A549 (cell line): ENCODE data around the gene CD1B. TPM values are rescaled to one million over a fixed set of nuclear protein-coding genes. Genes with fewer than 3 reads are reported as not detected.

Experiments
- ATAC-seq, 2 experiments: fragments of 200-7000 bp in 1 of 2; fragments of >200 bp in 1 of 2; cut with Nextera tagmentation in 1 of 2; cut with Tn5 transposase in 1 of 2; 3 replicates each; pipeline versions ENCODE4 v1.8.0 to v1.9.1; 2018 to 2020; ENCODE audit warnings: mild to moderate bottlenecking in 1 of 2, moderate library complexity in 1 of 2
- CTCF ChIA-PET: fragments of 300-600 bp; sonication (Branson Sonifier 250); formaldehyde crosslinking; extraction: SDS; loops from one replicate; lab custom pipeline; 2021; ENCODE audit warnings: antibody characterized with exemption, inconsistent platforms; lab: Yijun Ruan, JAX
- POLR2A ChIA-PET: fragments of 350-600 bp; formaldehyde crosslinking; extraction: SDS; loops from one replicate; lab custom pipeline; 2021; ENCODE audit warnings: antibody characterized with exemption, inconsistent platforms; lab: Yijun Ruan, JAX
- DNase-seq, 2 experiments: peaks; one replicate each; pipeline versions ENCODE4 v3.0.0 to v3.0.0-alpha.2; 2011 to 2016; ENCODE audit warnings: low read depth in 1 of 2, low spot score in 1 of 2
- FAIRE-seq: peaks from 2 replicates; lab custom pipeline; 2011; peaks lifted over from hg19 to GRCh38; lab: Jason Lieb, UNC
- H3K27ac ChIP-seq, 2 experiments: fragments of >200 bp; sonication (Bioruptor Twin); formaldehyde crosslinking; 3 replicates each; pipeline ENCODE4 v1.5.1; 2016 to 2017
- H3K4me1 ChIP-seq: fragments of >200 bp; sonication (Bioruptor Twin); formaldehyde crosslinking; 3 replicates; pipeline ENCODE4 v1.6.1; 2016
- H3K4me2 ChIP-seq: fragments of >200 bp; sonication (Bioruptor Twin); formaldehyde crosslinking; 3 replicates; pipeline ENCODE4 v1.6.1; 2016
- H3K4me3 ChIP-seq: fragments of >200 bp; sonication (Bioruptor Twin); formaldehyde crosslinking; 3 replicates; pipeline ENCODE4 v1.5.1; 2016
- H3K9me3 ChIP-seq: fragments of >200 bp; sonication (Bioruptor Twin); formaldehyde crosslinking; 3 replicates; pipeline ENCODE4 v1.6.1; 2016
- HEYL ChIP-seq: fragments of 250-450 bp; sonication (Bioruptor Pico); IDR thresholded peaks from 2 replicates; pipeline ENCODE4 v1.8.0; 2021; ENCODE audit warnings: mild to moderate bottlenecking, moderate library complexity
- HMGXB4 ChIP-seq: fragments of 250-450 bp; sonication (Bioruptor Pico); IDR thresholded peaks from 2 replicates; pipeline ENCODE4 v1.5.0; 2021; ENCODE audit warnings: mild to moderate bottlenecking, moderate library complexity, borderline replicate concordance
- RAD21 ChIP-seq, 2 experiments: fragments of >200 bp in 1 of 2; sonication (Bioruptor Twin) in 1 of 2; formaldehyde crosslinking in 1 of 2; IDR thresholded peaks in 1 of 2; conservative IDR thresholded peaks in 1 of 2; 2 replicates in 1 of 2; 3 replicates in 1 of 2; pipeline ENCODE4 v1.6.1; 2012 to 2018; ENCODE audit warnings: inconsistent platforms in 1 of 2
- REST ChIP-seq: fragments of 200-600 bp; sonication (generic); IDR thresholded peaks from 2 replicates; pipeline ENCODE4 v1.6.1; 2016; ENCODE audit warnings: antibody characterized with exemption, mild to moderate bottlenecking, moderate library complexity
- SMC3 ChIP-seq: fragments of >200 bp; sonication (Bioruptor Twin); formaldehyde crosslinking; IDR thresholded peaks from 3 replicates; pipeline ENCODE4 v1.6.1; 2018; ENCODE audit warnings: inconsistent platforms
- WGBS: methylation state at CpG from one replicate; pipeline ENCODE4 v1.1.6; 2017; ENCODE audit errors: missing lambda C conversion rate; 5-methylcytosine and 5-hydroxymethylcytosine counted together
- polyA plus RNA-seq, 4 experiments: library from polyadenylated mRNA; depleted of rRNA in 3 of 4; stranded (reverse); fragments of >200 nt; fragmentation: RNase III in 1 of 4; extraction: RNeasy Plus Mini Kit Qiagen cat#74134 plus additional on column Dnase treatment in 1 of 4; gene quantifications; 2 replicates in 3 of 4; 3 replicates in 1 of 4; pipeline ENCODE4 v1.2.3, GENCODE V29; 2011 to 2017
- TF ChIP-seq, protein P1 (sequence below): IDR thresholded peaks from 2 replicates; pipeline ENCODE4 v1.6.1; 2012
- TF ChIP-seq, protein P2 (sequence below): fragments of >200 bp; sonication (Bioruptor Twin); formaldehyde crosslinking; IDR thresholded peaks from 3 replicates; pipeline ENCODE4 v1.5.1; 2016

The CD1B gene
- polyA plus RNA-seq, 2 of the 4 experiments (the other 2 are of a cell fraction): not detected

DNA sequence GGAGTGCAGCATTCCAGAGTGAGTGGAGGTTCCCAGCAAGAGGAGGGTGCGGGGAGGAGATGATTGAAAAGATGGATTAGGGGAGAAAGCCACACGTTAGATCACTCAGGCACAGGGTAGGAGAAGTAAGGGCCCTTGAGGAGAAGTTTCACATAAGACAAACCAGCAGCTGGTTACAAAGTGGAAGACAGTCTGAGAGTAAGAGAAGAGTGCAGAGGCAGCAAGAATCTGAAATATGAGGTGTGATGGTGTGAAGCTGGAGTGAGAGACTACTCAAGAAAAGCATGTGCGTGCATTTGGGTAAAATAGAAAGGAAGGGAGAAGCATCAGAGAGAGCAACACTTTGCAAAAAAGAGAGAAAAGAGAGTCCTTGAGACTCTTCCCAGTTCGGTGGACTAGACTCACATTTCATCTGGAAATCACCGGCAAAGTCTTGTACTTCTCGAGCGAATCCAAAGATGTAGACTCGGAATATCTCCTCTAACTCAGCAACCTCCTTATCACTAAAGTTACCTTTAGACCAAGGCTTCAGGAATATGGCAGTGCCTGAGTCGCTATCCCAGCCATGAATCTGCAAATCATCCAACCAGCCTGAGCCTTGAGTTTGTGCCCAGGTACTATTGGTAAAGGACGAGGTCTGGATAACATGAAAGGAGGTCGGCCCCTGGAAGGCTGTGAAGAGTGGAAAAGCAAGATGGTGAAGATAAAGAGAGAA is 783 bp downstream of the CD1B start:
- POLR2A ChIA-PET: no interaction called here
- Histone ChIP-seq H3K4me2 (no peak overlapping the region), H3K27ac (no peak overlapping the region), H3K4me3 (no peak overlapping the region), H3K4me1 (no peaks in the 10 kb centered on the region), H3K9me3 (no peaks in the 10 kb centered on the region)
- TF ChIP-seq, protein P1, sequence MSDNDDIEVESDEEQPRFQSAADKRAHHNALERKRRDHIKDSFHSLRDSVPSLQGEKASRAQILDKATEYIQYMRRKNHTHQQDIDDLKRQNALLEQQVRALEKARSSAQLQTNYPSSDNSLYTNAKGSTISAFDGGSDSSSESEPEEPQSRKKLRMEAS: no peak
- TF ChIP-seq SMC3: no peak
- CTCF ChIA-PET: interaction anchor here (1.3 to 1.5 kb wide), 2 partner anchors 10 to 127 kb away, joined by 4 read pairs; no protein-coding TSS in a partner anchor
- ATAC-seq (no peak), FAIRE-seq (no peak), DNase-seq (no peak)
- WGBS: 10% methylated on average over 11 of the region's 11 CpGs

DNA sequence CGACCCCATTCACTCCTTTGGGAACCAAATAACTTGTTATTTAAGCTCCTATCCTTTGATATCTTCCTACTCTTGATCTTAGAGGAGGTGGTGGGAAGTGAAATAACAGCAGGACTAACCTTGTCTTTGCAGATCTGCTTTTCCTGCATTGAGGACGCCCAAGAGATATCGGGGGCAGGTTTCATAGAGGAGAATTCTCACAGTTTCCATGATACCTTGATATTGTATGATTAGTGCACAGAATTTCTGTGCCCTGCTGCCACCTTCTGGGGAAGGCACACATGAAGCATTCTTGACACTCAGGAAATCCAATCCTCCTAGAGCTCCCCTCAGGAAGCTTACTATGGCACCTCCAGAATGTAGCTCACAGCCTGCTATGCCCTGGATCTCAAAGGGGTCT is 1.6 kb downstream of the CD1B start:
- FAIRE-seq (no peak), ATAC-seq (peak in 1 of 2 experiments; percentile 59; a peak in 2 of 6 replicates), DNase-seq (peak; percentile 4 to 16)
- ChIA-PET POLR2A (no interaction called here), CTCF (interaction anchor here (1.3 to 1.5 kb wide), 2 partner anchors 9 to 126 kb away, joined by 4 read pairs; no protein-coding TSS in a partner anchor)
- TF ChIP-seq RAD21 (conservative IDR thresholded peaks at IDR 0.05 in 1 of 2, IDR thresholded peaks at IDR 0.05 in 1 of 2) (peak in 1 of 2 experiments; percentile 33; a peak in 2 of 5 replicates), HMGXB4 (CRISPR knock-in tag) (no peak)
- TF ChIP-seq, protein P2, sequence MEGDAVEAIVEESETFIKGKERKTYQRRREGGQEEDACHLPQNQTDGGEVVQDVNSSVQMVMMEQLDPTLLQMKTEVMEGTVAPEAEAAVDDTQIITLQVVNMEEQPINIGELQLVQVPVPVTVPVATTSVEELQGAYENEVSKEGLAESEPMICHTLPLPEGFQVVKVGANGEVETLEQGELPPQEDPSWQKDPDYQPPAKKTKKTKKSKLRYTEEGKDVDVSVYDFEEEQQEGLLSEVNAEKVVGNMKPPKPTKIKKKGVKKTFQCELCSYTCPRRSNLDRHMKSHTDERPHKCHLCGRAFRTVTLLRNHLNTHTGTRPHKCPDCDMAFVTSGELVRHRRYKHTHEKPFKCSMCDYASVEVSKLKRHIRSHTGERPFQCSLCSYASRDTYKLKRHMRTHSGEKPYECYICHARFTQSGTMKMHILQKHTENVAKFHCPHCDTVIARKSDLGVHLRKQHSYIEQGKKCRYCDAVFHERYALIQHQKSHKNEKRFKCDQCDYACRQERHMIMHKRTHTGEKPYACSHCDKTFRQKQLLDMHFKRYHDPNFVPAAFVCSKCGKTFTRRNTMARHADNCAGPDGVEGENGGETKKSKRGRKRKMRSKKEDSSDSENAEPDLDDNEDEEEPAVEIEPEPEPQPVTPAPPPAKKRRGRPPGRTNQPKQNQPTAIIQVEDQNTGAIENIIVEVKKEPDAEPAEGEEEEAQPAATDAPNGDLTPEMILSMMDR: 0 out of 3 replicates have a peak, but pooled peaks have one; percentile 17
- H3K27ac ChIP-seq: no peak overlapping the region
- H3K9me3 ChIP-seq: no peaks in the 10 kb centered on the region
- H3K4me2 ChIP-seq: no peak overlapping the region
- WGBS: 3% methylated on average over 3 of the region's 3 CpGs
- H3K4me1 ChIP-seq: no peaks in the 10 kb centered on the region
- no peak overlapping the region for H3K4me3 ChIP-seq

- WGBS: 4% methylated on average over 7 of the region's 7 CpGs
- FAIRE-seq: no peak
These were observed 2.0 kb downstream of the CD1B start for GRCh38 chr1:158329300-158329699.

More at GRCh38 chr1:158329300-158329699, 2.0 kb downstream of the CD1B start:
- Histone ChIP-seq H3K4me2 (no peak overlapping the region), H3K27ac (no peak overlapping the region), H3K9me3 (no peaks in the 10 kb centered on the region), H3K4me3 (no peak overlapping the region), H3K4me1 (no peaks in the 10 kb centered on the region)
- TF ChIP-seq HEYL: no peak
- TF ChIP-seq REST: no peak
- no peak for ATAC-seq
- POLR2A ChIA-PET: no interaction called here
- no peak for DNase-seq
- CTCF ChIA-PET: interaction anchor here (1.5 kb wide), 1 partner anchor 126 kb away, joined by 4 read pairs; no protein-coding TSS in a partner anchor
